HepG2 (cell line): ENCODE measurements around the gene CES3. TPM values are rescaled to one million over a fixed set of nuclear protein-coding genes. Genes with fewer than 3 reads are reported as not detected.

ENCODE experiments used
- ATF4 ChIP-seq, 2 experiments: fragments of 450-650 bp in 1 of 2; sonication (generic) in 1 of 2; formaldehyde crosslinking; IDR thresholded peaks; 2 replicates each; pipeline versions ENCODE4 v1.5.0 to v1.8.0; 2020 to 2022; ENCODE audit warnings: mild to moderate bottlenecking in 1 of 2, missing genetic modification reagents in 1 of 2
- ATRX ChIP-seq: sonication (generic); formaldehyde crosslinking; IDR thresholded peaks from 2 replicates; pipeline ENCODE4 v1.4.0; 2020; ENCODE audit warnings: missing genetic modification reagents, borderline replicate concordance
- BRD4 ChIP-seq: sonication (generic); formaldehyde crosslinking; IDR thresholded peaks from 2 replicates; pipeline ENCODE4 v1.4.0; 2020; ENCODE audit warnings: missing genetic modification reagents
- CREBL2 ChIP-seq: sonication (generic); formaldehyde crosslinking; IDR thresholded peaks from 2 replicates; pipeline ENCODE4 v1.8.1; 2023; ENCODE audit warnings: missing genetic modification reagents, mild to moderate bottlenecking, borderline replicate concordance
- DMTF1 ChIP-seq: sonication (generic); formaldehyde crosslinking; IDR thresholded peaks from 2 replicates; pipeline ENCODE4 v1.4.0; 2020; ENCODE audit warnings: mild to moderate bottlenecking, missing genetic modification reagents
- GTF2F1 ChIP-seq: fragments of 150-350 bp; IDR thresholded peaks from 2 replicates; pipeline ENCODE4 v1.6.1; 2014; ENCODE audit warnings: low read length
- IKZF5 ChIP-seq: IDR thresholded peaks from 2 replicates; pipeline ENCODE4 v1.6.1; 2018; ENCODE audit warnings: missing genetic modification reagents, mild to moderate bottlenecking, missing compliant biosample characterization
- JDP2 ChIP-seq: sonication (generic); formaldehyde crosslinking; IDR thresholded peaks from 2 replicates; pipeline ENCODE4 v1.8.1; 2022; ENCODE audit warnings: missing genetic modification reagents, borderline replicate concordance
- LBX2 ChIP-seq: sonication (generic); formaldehyde crosslinking; IDR thresholded peaks from 2 replicates; pipeline ENCODE4 v1.5.0; 2020; ENCODE audit warnings: missing genetic modification reagents, mild to moderate bottlenecking, borderline replicate concordance
- MIER2 ChIP-seq: IDR thresholded peaks from 2 replicates; pipeline ENCODE4 v1.6.1; 2016; ENCODE audit warnings: missing biosample characterization, missing genetic modification reagents
- PBX2 ChIP-seq: IDR thresholded peaks from 2 replicates; pipeline ENCODE4 v1.6.1; 2016; ENCODE audit warnings: control low read depth
- SIX4 ChIP-seq: sonication (generic); formaldehyde crosslinking; IDR thresholded peaks from 2 replicates; pipeline ENCODE4 v1.4.0; 2020; ENCODE audit warnings: missing genetic modification reagents
- TAF1 ChIP-seq: sonication (generic); formaldehyde crosslinking; IDR thresholded peaks from 2 replicates; pipeline ENCODE4 v1.4.0; 2020; ENCODE audit warnings: missing genetic modification reagents
- TFDP1 ChIP-seq: IDR thresholded peaks from 2 replicates; pipeline ENCODE4 v1.6.1; 2016; ENCODE audit warnings: missing compliant biosample characterization, missing genetic modification reagents, borderline replicate concordance
- ZBTB21 ChIP-seq: sonication (generic); formaldehyde crosslinking; IDR thresholded peaks from 2 replicates; pipeline ENCODE4 v1.4.0; 2020; ENCODE audit warnings: missing genetic modification reagents
- ZFP91 ChIP-seq: sonication (generic); formaldehyde crosslinking; IDR thresholded peaks from 2 replicates; pipeline ENCODE4 v1.9.0; 2022; ENCODE audit warnings: missing genetic modification reagents, mild to moderate bottlenecking, borderline replicate concordance
- ZMAT3 ChIP-seq: sonication (generic); formaldehyde crosslinking; conservative IDR thresholded peaks from 2 replicates; pipeline ENCODE4 v1.7.0; 2021; ENCODE audit warnings: missing genetic modification reagents
- ZNF225 ChIP-seq: sonication (generic); formaldehyde crosslinking; IDR thresholded peaks from 2 replicates; pipeline ENCODE4 v1.4.0; 2020; ENCODE audit warnings: mild to moderate bottlenecking, missing genetic modification reagents
- ZNF329 ChIP-seq: sonication (generic); formaldehyde crosslinking; IDR thresholded peaks from 2 replicates; pipeline ENCODE4 v1.9.0; 2021; ENCODE audit warnings: low read depth, mild to moderate bottlenecking, missing genetic modification reagents
- ZNF34 ChIP-seq: sonication (generic); formaldehyde crosslinking; IDR thresholded peaks from 2 replicates; pipeline ENCODE4 v1.4.0; 2020; ENCODE audit warnings: mild to moderate bottlenecking, missing genetic modification reagents, borderline replicate concordance
- ZNF816 ChIP-seq: sonication (generic); formaldehyde crosslinking; IDR thresholded peaks from 2 replicates; pipeline ENCODE4 v1.8.0; 2022; ENCODE audit warnings: missing genetic modification reagents, mild to moderate bottlenecking, borderline replicate concordance
- polyA plus RNA-seq, 8 experiments: library from polyadenylated mRNA; depleted of rRNA in 3 of 8; stranded (reverse) in 7 of 8; unstranded in 1 of 8; fragments of >200 nt; fragmentation: Illumina TruSeq in 4 of 8; extraction: Trizol in 4 of 8; gene quantifications; 2 replicates each; pipeline versions ENCODE4 v1.2.1 to v1.2.3, GENCODE V29; 2011 to 2016; ENCODE audit warnings: low read depth in 4 of 8, missing spikeins in 1 of 8, mixed read lengths in 1 of 8; ENCODE audit not compliant: insufficient read depth in 1 of 8
- total RNA-seq, 5 experiments: library from RNA; depleted of rRNA; stranded (reverse); fragments of >200 nt; fragmentation: Illumina TruSeq; extraction: Trizol; gene quantifications; 2 replicates each; pipeline ENCODE4 v1.2.3, GENCODE V29; 2016; ENCODE audit warnings: low read depth in 1 of 5

Gene CES3
- total and polyA plus RNA-seq, 2 of the 13 experiments (the other 11 are each of a cell fraction or from before 2014, with no cell fraction given) = 6.6 to 17.4 TPM

GRCh38 chr16:66954097-66954659 lies 6.9 kb upstream of the CES3 start (continued):
- TF ChIP-seq TFDP1 = no peak
- TF ChIP-seq ATRX (CRISPR knock-in tag) = no peak
- TF ChIP-seq ZBTB21 (CRISPR knock-in tag) = peak; percentile 32; the same call in 1 of the 2 replicates
- TF ChIP-seq ZFP91 (CRISPR knock-in tag) = no peak
- TF ChIP-seq ZNF225 = no peak
- TF ChIP-seq CREBL2 (CRISPR knock-in tag) = no peak
- TF ChIP-seq TAF1 = no peak
- TF ChIP-seq JDP2 (CRISPR knock-in tag) = no peak
- TF ChIP-seq IKZF5 (CRISPR knock-in tag) = peak; percentile 39; the same call in 1 of the 2 replicates
- TF ChIP-seq ZNF329 = no peak
- no peak for TF ChIP-seq ATF4 (CRISPR knock-in tag; IDR thresholded peaks at IDR 0.05)
- no peak for TF ChIP-seq GTF2F1
- TF ChIP-seq ZMAT3 (CRISPR knock-in tag) = no peak
- TF ChIP-seq ZNF34 (CRISPR knock-in tag) = no peak
- TF ChIP-seq PBX2 (CRISPR knock-in tag) = no peak
- no peak for TF ChIP-seq DMTF1
- no peak; the same call in 1 of the 2 replicates for TF ChIP-seq ZNF816 (CRISPR knock-in tag)
- TF ChIP-seq SIX4 (CRISPR knock-in tag) = no peak
- TF ChIP-seq MIER2 (CRISPR knock-in tag) = peak; percentile 71; the same call in 1 of the 2 replicates
- no peak for TF ChIP-seq BRD4
- TF ChIP-seq LBX2 (CRISPR knock-in tag) = no peak
